A673 (cell line): ENCODE data around the gene SLC17A7. TPM values are rescaled to one million over a fixed set of nuclear protein-coding genes. Genes with fewer than 3 reads are reported as not detected.

Source experiments
- BruUV-seq: library from RNA; stranded (reverse); fragments of 400-500 nt; replicated peaks from 2 replicates; lab custom pipeline; 2021; lab: Mats Ljungman, UMichigan
- CTCF ChIA-PET: fragments of 300-600 bp; sonication (Branson Sonifier 250); formaldehyde crosslinking; loops from one replicate; lab custom pipeline; 2022; ENCODE audit warnings: antibody characterized with exemption; lab: Charles Lee
- POLR2A ChIA-PET: fragments of 300-600 bp; sonication (Branson Sonifier 250); formaldehyde crosslinking; loops from one replicate; lab custom pipeline; 2022; ENCODE audit warnings: antibody characterized with exemption; ENCODE audit not compliant: low non-redundant PET; lab: Charles Lee
- DNase-seq: peaks from one replicate; pipeline ENCODE4 v3.0.0-alpha.2; 2015; ENCODE audit warnings: low spot score
- H3K27ac ChIP-seq: fragments of 200-600 bp; sonication (generic); 2 replicates; pipeline ENCODE4 v1.5.1; 2016; ENCODE audit warnings: mixed run types, low read depth, mild to moderate bottlenecking, mixed read lengths, antibody characterized with exemption, low read length; ENCODE audit not compliant: poor library complexity, severe bottlenecking
- H3K27me3 ChIP-seq: fragments of 200-600 bp; sonication (generic); replicated peaks from 2 replicates; pipeline ENCODE4 v1.6.1; 2017; ENCODE audit warnings: mixed run types, low read depth, mild to moderate bottlenecking, mixed read lengths, antibody characterized with exemption, low read length; ENCODE audit not compliant: insufficient read depth, poor library complexity
- H3K36me3 ChIP-seq: fragments of 200-600 bp; sonication (generic); 2 replicates; pipeline ENCODE4 v1.6.1; 2016; ENCODE audit warnings: mixed run types, mild to moderate bottlenecking, mixed read lengths, antibody characterized with exemption, low read length; ENCODE audit not compliant: insufficient read depth, poor library complexity, severe bottlenecking
- H3K4me1 ChIP-seq: fragments of 200-600 bp; sonication (generic); 2 replicates; pipeline ENCODE4 v1.6.1; 2017; ENCODE audit warnings: mixed run types, mild to moderate bottlenecking, mixed read lengths, antibody characterized with exemption, low read length; ENCODE audit not compliant: insufficient read depth, poor library complexity, severe bottlenecking
- H3K4me3 ChIP-seq: fragments of 200-600 bp; sonication (generic); 2 replicates; pipeline ENCODE4 v1.5.1; 2016; ENCODE audit warnings: low read depth, mixed run types, mild to moderate bottlenecking, mixed read lengths, low read length; ENCODE audit not compliant: poor library complexity, severe bottlenecking
- H3K9me3 ChIP-seq: fragments of 200-600 bp; sonication (generic); 2 replicates; pipeline ENCODE4 v1.6.1; 2016; ENCODE audit warnings: mixed run types, low read depth, mild to moderate bottlenecking, mixed read lengths, antibody characterized with exemption, low read length; ENCODE audit not compliant: poor library complexity, severe bottlenecking
- CTCF ChIP-seq: fragments of 300-800, 200-600 bp; sonication (generic); conservative IDR thresholded peaks from 2 replicates; pipeline ENCODE4 v1.5.1; 2017; ENCODE audit warnings: low read depth, mild to moderate bottlenecking, antibody characterized with exemption, low read length, moderate library complexity, mixed read lengths
- EZH2 ChIP-seq: fragments of 200-600 bp; sonication (generic); IDR thresholded peaks from 2 replicates; pipeline ENCODE4 v1.6.1; 2017; ENCODE audit warnings: borderline replicate concordance, low read depth, mild to moderate bottlenecking, mixed read lengths, antibody characterized with exemption, low read length; ENCODE audit not compliant: poor library complexity, severe bottlenecking
- intact Hi-C: fragments of 100-400 bp; cut with micrococcal nuclease; formaldehyde crosslinking; loops from one replicate; pipeline ENCODE4 v1.10.0; 2022; ENCODE audit not compliant: unreplicated experiment
- total RNA-seq: library from RNA; stranded (reverse); gene quantifications from 2 replicates; pipeline ENCODE4 v1.2.3, GENCODE V29; 2021

Gene SLC17A7
- total RNA-seq, 1 experiment from 2014 or later, result 1.7 TPM

GRCh38 chr19:49456326-49456725 is 15.0 kb upstream of the SLC17A7 start:
- peaks cover 12% of the 10 kb centered on the region for H3K4me1 ChIP-seq
- no peak overlapping the region for H3K27ac ChIP-seq
- no peaks in the 10 kb centered on the region for H3K36me3 ChIP-seq
- ChIA-PET POLR2A (no interaction called here), CTCF (no interaction called here)
- intact Hi-C loops, result no loop called here
- no peaks in the 10 kb centered on the region for H3K9me3 ChIP-seq
- BruUV-seq, result no TSS peak
- H3K4me3 ChIP-seq, result no peak overlapping the region
- H3K27me3 ChIP-seq, result no peaks in the 10 kb centered on the region
- no peak for DNase-seq
- no peak for TF ChIP-seq EZH2
- no peak for TF ChIP-seq CTCF

- no peaks in the 10 kb centered on the region for H3K9me3 ChIP-seq
- H3K4me1 ChIP-seq, result peaks cover 12% of the 10 kb centered on the region
- BruUV-seq, result no TSS peak
- intact Hi-C loops, result no loop called here
- no peak overlapping the region for H3K4me3 ChIP-seq
- DNase-seq, result no peak
- ChIA-PET CTCF (no interaction called here), POLR2A (no interaction called here)
- TF ChIP-seq CTCF (no peak), EZH2 (no peak)
- no peaks in the 10 kb centered on the region for H3K36me3 ChIP-seq
- H3K27me3 ChIP-seq, result no peaks in the 10 kb centered on the region
- H3K27ac ChIP-seq, result no peak overlapping the region
Observed at GRCh38 chr19:49455773-49456172, 14.4 kb upstream of the SLC17A7 start.

- TSS peak; percentile 92 for BruUV-seq
- H3K4me1 ChIP-seq, result peaks cover 17% of the 10 kb centered on the region
- peak overlapping the region; percentile 59 for H3K4me3 ChIP-seq
- no peak for TF ChIP-seq CTCF
- TF ChIP-seq EZH2, result no peak
- intact Hi-C loops, result loop anchor here (2.0 kb wide), 1 partner anchor 43 kb away; the partner anchor contains the start of gene RPS11
- H3K36me3 ChIP-seq, result peaks cover 14% of the 10 kb centered on the region
- H3K27ac ChIP-seq, result peak overlapping the region; percentile 94
- DNase-seq, result no peak
- ChIA-PET CTCF (interaction anchor here (0.6 to 1.0 kb wide), 2 partner anchors 22 to 48 kb away, joined by 3 read pairs; no protein-coding TSS in a partner anchor), POLR2A (no interaction called here)
- H3K27me3 ChIP-seq, result no peaks in the 10 kb centered on the region
- H3K9me3 ChIP-seq, result no peaks in the 10 kb centered on the region
Observed at GRCh38 chr19:49453757-49454240, 12.5 kb upstream of the SLC17A7 start.
